GM12891 (cell line): ENCODE data around the gene LIPJ.

Source experiments
- PAX5 ChIP-seq: IDR thresholded peaks from 2 replicates; pipeline ENCODE4 v1.6.1; 2011; ENCODE audit warnings: low read length, moderate library complexity, mild to moderate bottlenecking; ENCODE audit not compliant: insufficient read depth, severe bottlenecking
- POLR2A ChIP-seq: IDR thresholded peaks from 2 replicates; pipeline ENCODE4 v1.6.1; 2011; ENCODE audit warnings: low read depth, low read length, control low read depth
- POLR2AphosphoS5 ChIP-seq: IDR thresholded peaks from 2 replicates; pipeline ENCODE4 v1.6.1; 2011; ENCODE audit warnings: low read depth, low read length, control low read depth
- POU2F2 ChIP-seq: IDR thresholded peaks from 2 replicates; pipeline ENCODE4 v1.6.1; 2011; ENCODE audit warnings: low read depth, mild to moderate bottlenecking, control low read depth, low read length, moderate library complexity
- SPI1 ChIP-seq: IDR thresholded peaks from 2 replicates; pipeline ENCODE4 v1.6.1; 2011; ENCODE audit warnings: low read depth, low read length, control low read depth
- TAF1 ChIP-seq: IDR thresholded peaks from 2 replicates; pipeline ENCODE4 v1.6.1; 2011; ENCODE audit warnings: low read depth, low read length, control low read depth

DNA sequence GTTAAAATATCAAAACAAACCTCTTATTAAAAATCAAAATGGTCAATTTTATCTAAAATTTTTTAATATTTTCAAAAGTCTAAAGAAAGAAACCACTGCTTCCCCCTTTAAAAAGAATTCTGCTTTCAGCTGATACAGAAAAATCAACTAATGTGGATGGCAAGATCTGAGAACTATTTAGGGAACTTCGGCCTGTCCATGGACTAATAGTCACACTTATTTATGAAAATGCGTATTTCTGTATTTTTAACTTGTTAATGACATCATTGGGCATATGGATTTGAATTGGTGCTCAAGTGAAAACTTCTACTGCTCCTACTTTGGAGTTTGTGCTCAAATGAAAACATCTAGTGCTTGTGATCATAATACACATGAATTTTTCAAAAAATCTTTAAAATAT is 35.3 kb upstream of the LIPJ start:
- TF ChIP-seq POLR2A (no peak), TAF1 (no peak), POLR2AphosphoS5 (no peak), SPI1 (no peak), PAX5 (no peak), POU2F2 (no peak)
